ENCODE data around the gene FBXL20. TPM values are rescaled to one million over a fixed set of nuclear protein-coding genes. Genes with fewer than 3 reads are reported as not detected.

FBXL20 gene
- total and polyA plus RNA-seq, 10 of the 15 experiments (the other 5 are each of a cell fraction or from before 2014, with no cell fraction given) = 1.2 to 8.3 (median 4.4) TPM

DNA sequence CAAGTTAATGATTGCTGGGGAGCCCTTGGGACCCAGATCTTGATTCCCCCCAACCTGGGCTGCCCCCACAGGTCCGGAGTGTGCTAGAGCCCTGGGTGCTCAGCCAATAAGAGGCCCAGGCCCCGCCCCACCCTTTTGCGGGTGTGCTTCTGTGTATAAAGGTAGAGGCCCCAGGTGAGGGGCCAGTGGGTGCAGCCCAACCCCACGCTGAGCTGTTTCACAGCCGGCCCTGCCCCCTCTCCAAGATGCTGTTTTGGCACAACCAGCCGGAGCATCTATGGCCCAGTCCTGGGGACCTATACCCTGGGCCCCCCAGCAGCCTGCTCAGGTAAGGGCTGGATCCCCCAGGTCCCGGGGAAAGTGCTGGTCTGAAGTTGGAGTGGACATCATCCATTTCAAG is 163.8 kb downstream of the FBXL20 start:
- 60% methylated on average over 6 of the region's 7 CpGs for WGBS (ENCODE audit: insufficient coverage, insufficient replicate concordance, low lambda C conversion rate, missing lambda C conversion rate)
- ChIA-PET RAD21 (ENCODE audit: unreplicated experiment) (interaction anchor here (0.6 to 11.3 kb wide), 2 partner anchors 30 to 178 kb away, joined by 3 to 160 read pairs; no protein-coding TSS in a partner anchor), POLR2A (interaction anchor here (0.5 to 0.6 kb wide), 2 partner anchors 31 to 38 kb away, joined by 3 to 7 read pairs; partner anchors contain the start of gene RPL19), SMC1A (ENCODE audit: uncharacterized antibody, unreplicated experiment) (no interaction called here), CTCF (interaction anchor here (0.6 to 21.3 kb wide), 9 partner anchors 9 to 311 kb away, joined by 3 to 658 read pairs (median 5); partner anchors contain the start of gene RPL19)
- Histone ChIP-seq H3K27ac (ENCODE audit: control insufficient read depth, insufficient read depth) (no peak overlapping the region), H2AFZ (ENCODE audit: control insufficient read depth, low read depth, low read length) (no peak overlapping the region), H3K27me3 (replicated peaks in 1 of 2; ENCODE audit: control insufficient read depth in 2 of 2, insufficient read depth in 2 of 2, low read length in 1 of 2) (no peaks in the 10 kb centered on the region; a peak in 3 of 4 replicates), H3K4me2 (ENCODE audit: control insufficient read depth, insufficient read depth) (no peak overlapping the region), H3K4me1 (ENCODE audit: control insufficient read depth, insufficient read depth, low read length) (no peaks in the 10 kb centered on the region), H4K20me1 (ENCODE audit: control insufficient read depth, insufficient read depth) (no peaks in the 10 kb centered on the region), H3K36me3 (ENCODE audit: control insufficient read depth in 2 of 2, insufficient read depth in 2 of 2, low read length in 1 of 2) (no peaks in the 10 kb centered on the region), H3K79me2 (ENCODE audit: control insufficient read depth, insufficient read depth, low read length) (no peaks in the 10 kb centered on the region), H3K4me3 (no peak overlapping the region), H3K9ac (ENCODE audit: control insufficient read depth, insufficient read depth, low read length) (no peak overlapping the region), H3K9me3 (replicated peaks; ENCODE audit: control insufficient read depth, insufficient read depth, low read length) (no peaks in the 10 kb centered on the region)
- in situ Hi-C loops (cut with MboI) (no loop called here), intact Hi-C loops (cut with micrococcal nuclease; ENCODE audit: unreplicated experiment) (no loop called here)
- TF ChIP-seq TAF1 (IDR thresholded peaks at IDR 0.05; ENCODE audit: borderline replicate concordance, low read depth, low read length) (no peak), PAX8 (IDR thresholded peaks at IDR 0.05) (no peak), CBFB (IDR thresholded peaks at IDR 0.05; ENCODE audit: low read depth) (no peak), RB1 (IDR thresholded peaks at IDR 0.05; ENCODE audit: borderline replicate concordance) (no peak), HDAC2 (IDR thresholded peaks at IDR 0.05) (no peak)
- TF ChIP-seq, protein P1, sequence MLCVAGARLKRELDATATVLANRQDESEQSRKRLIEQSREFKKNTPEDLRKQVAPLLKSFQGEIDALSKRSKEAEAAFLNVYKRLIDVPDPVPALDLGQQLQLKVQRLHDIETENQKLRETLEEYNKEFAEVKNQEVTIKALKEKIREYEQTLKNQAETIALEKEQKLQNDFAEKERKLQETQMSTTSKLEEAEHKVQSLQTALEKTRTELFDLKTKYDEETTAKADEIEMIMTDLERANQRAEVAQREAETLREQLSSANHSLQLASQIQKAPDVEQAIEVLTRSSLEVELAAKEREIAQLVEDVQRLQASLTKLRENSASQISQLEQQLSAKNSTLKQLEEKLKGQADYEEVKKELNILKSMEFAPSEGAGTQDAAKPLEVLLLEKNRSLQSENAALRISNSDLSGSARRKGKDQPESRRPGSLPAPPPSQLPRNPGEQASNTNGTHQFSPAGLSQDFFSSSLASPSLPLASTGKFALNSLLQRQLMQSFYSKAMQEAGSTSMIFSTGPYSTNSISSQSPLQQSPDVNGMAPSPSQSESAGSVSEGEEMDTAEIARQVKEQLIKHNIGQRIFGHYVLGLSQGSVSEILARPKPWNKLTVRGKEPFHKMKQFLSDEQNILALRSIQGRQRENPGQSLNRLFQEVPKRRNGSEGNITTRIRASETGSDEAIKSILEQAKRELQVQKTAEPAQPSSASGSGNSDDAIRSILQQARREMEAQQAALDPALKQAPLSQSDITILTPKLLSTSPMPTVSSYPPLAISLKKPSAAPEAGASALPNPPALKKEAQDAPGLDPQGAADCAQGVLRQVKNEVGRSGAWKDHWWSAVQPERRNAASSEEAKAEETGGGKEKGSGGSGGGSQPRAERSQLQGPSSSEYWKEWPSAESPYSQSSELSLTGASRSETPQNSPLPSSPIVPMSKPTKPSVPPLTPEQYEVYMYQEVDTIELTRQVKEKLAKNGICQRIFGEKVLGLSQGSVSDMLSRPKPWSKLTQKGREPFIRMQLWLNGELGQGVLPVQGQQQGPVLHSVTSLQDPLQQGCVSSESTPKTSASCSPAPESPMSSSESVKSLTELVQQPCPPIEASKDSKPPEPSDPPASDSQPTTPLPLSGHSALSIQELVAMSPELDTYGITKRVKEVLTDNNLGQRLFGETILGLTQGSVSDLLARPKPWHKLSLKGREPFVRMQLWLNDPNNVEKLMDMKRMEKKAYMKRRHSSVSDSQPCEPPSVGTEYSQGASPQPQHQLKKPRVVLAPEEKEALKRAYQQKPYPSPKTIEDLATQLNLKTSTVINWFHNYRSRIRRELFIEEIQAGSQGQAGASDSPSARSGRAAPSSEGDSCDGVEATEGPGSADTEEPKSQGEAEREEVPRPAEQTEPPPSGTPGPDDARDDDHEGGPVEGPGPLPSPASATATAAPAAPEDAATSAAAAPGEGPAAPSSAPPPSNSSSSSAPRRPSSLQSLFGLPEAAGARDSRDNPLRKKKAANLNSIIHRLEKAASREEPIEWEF (IDR thresholded peaks at IDR 0.05; ENCODE audit: insufficient replicate concordance, low read depth, low read length) = no peak
- no peak for FAIRE-seq
- no peak for DNase-seq (ENCODE audit: low read depth, low spot score)
- ATAC-seq = no peak
- no TSS peak for BruUV-seq (replicated peaks)

All from GM12878 (cell line).